ENCODE results near the gene SNX22.

DNA sequence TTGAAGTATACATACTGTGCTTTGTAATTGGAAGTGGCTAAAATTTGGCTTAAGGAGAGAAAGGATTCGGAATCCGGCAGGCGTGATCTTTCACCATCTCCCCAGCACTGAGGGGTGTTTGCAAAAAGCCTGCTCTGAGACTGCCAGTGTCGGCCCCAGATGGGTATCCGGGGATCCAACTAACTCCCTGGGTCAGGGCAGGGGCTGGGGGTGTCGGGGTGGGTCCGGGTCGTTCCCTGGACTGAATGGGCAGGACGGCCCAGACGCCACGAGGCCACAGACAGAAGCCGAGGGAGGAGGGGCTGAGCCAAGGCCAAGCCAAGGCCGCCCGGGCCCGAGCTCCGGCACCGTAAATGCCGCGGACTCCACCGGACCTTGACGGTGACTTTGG, 10.9 kb downstream of the SNX22 start:
- no peak for TF ChIP-seq POLR2A (IDR thresholded peaks at IDR 0.05)
- TF ChIP-seq, protein P1, sequence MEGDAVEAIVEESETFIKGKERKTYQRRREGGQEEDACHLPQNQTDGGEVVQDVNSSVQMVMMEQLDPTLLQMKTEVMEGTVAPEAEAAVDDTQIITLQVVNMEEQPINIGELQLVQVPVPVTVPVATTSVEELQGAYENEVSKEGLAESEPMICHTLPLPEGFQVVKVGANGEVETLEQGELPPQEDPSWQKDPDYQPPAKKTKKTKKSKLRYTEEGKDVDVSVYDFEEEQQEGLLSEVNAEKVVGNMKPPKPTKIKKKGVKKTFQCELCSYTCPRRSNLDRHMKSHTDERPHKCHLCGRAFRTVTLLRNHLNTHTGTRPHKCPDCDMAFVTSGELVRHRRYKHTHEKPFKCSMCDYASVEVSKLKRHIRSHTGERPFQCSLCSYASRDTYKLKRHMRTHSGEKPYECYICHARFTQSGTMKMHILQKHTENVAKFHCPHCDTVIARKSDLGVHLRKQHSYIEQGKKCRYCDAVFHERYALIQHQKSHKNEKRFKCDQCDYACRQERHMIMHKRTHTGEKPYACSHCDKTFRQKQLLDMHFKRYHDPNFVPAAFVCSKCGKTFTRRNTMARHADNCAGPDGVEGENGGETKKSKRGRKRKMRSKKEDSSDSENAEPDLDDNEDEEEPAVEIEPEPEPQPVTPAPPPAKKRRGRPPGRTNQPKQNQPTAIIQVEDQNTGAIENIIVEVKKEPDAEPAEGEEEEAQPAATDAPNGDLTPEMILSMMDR (IDR thresholded peaks at IDR 0.05), result no peak
